HG02798 (cell line): Measurements from ENCODE around the gene ARL6IP6.

Experiments
- ATAC-seq: cut with Tn5 transposase; IDR thresholded peaks from one replicate; pipeline ENCODE4 v1.9.1; 2021; ENCODE audit warnings: mild to moderate bottlenecking; ENCODE audit not compliant: unreplicated experiment, poor library complexity

ARL6IP6 gene

DNA sequence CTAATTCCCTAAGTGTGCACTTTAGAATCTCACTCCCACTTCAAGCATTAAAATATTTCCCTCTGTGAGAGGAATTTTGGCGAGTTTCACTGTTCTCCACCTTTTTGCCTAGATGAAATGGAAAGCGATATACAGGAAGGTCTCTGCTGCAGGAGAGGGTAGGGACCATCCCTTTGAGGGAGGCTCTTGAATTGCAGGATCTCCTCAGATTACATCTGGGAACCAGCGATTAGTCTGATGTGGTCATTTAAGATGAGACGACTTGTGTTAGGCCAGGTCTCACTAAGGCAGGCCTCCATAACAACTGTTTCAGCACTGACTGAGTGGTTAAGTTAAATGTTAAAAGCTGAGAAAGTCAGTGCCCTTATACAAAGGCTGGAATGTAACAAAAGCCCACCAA is 74.6 kb downstream of the ARL6IP6 start:
- no peak for ATAC-seq

DNA sequence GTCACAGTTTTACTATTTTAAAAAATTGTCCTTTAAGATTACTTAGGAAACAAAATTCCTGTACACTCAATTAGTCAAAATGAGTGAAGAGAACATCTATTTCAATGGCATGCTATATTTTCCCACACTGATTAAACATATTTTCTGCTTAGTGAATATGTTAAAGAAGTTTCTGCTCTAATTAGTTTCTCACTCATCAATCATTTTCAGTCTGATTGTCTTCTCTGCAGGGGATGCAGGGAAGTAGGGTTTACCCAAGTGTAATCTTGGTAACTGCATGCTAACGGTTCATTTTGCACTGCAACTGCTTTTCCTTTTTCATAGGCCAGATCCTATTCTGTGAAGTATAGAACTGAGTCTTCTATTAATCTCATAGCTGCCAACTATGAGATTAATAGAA is 78.5 kb downstream of the ARL6IP6 start:
- no peak for ATAC-seq

- no peak for ATAC-seq
Measured at GRCh38 chr2:152804687-152805408, 86.4 kb downstream of the ARL6IP6 start.

DNA sequence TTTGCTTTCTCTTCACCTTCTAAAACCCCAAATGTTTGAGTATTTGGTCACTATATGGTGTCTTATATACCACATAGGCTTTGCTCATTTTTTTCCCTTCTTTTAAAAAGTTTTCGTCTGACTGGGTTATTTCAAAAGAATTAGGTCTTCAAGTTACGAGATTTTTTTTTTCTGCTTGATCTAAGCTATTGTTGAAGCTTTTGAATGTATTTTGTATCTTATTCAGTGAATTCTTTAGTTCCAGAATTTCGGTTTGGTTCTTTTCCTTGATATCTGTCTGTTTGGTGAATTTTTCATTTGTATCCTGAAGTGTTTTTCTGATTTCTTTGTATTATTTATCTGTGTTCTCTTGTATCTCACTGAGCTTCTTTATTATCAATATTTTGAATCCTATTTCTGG is 93.5 kb downstream of the ARL6IP6 start:
- ATAC-seq, result no peak
